Stimulated activated naive B cell treated with anti-CD40 and anti-IgM and Interleukin-4, amounts not matched to agents 10 μg/mL and 1 μg/mL and 100 μg/mL, for 72 hours (primary cell): ENCODE results near the gene PIK3CD.
"Not testable (repeated sequence)": the region's sequence is repeated elsewhere in the genome, so short reads cannot be mapped to it uniquely, and the experiment has no call there.

Experiments
- ATAC-seq, 2 donors: fragments of 150-1000 bp; cut with Tn5 transposase; replicated peaks; 2 replicates each; pipeline ENCODE4 v1.10.0; 2021; ENCODE audit warnings: moderate library complexity in 1 of 2
- DNase-seq: peaks from one replicate; pipeline ENCODE4 v3.0.0; 2021
- H3K27ac Mint-ChIP-seq: one replicate; pipeline ENCODE4 v1.8.0; 2022; ENCODE audit warnings: mild to moderate bottlenecking, mixed read lengths
- H3K27me3 Mint-ChIP-seq, 2 donors: one replicate each; pipeline ENCODE4 v1.8.0; 2022; ENCODE audit warnings: mixed read lengths in 2 of 2
- H3K36me3 Mint-ChIP-seq, 2 donors: one replicate each; pipeline ENCODE4 v1.8.0; 2022; ENCODE audit warnings: mixed read lengths in 2 of 2, mild to moderate bottlenecking in 1 of 2
- H3K4me1 Mint-ChIP-seq, 2 donors: one replicate each; pipeline ENCODE4 v1.8.0; 2022; ENCODE audit warnings: mixed read lengths in 2 of 2, mild to moderate bottlenecking in 1 of 2
- H3K4me3 Mint-ChIP-seq, 2 donors: one replicate each; pipeline ENCODE4 v1.8.0; 2022; ENCODE audit warnings: mild to moderate bottlenecking in 2 of 2, mixed read lengths in 2 of 2, moderate library complexity in 1 of 2
- H3K9me3 Mint-ChIP-seq, 2 donors: one replicate each; pipeline ENCODE4 v1.8.0; 2022; ENCODE audit warnings: mixed read lengths in 2 of 2, mild to moderate bottlenecking in 1 of 2

PIK3CD gene

DNA sequence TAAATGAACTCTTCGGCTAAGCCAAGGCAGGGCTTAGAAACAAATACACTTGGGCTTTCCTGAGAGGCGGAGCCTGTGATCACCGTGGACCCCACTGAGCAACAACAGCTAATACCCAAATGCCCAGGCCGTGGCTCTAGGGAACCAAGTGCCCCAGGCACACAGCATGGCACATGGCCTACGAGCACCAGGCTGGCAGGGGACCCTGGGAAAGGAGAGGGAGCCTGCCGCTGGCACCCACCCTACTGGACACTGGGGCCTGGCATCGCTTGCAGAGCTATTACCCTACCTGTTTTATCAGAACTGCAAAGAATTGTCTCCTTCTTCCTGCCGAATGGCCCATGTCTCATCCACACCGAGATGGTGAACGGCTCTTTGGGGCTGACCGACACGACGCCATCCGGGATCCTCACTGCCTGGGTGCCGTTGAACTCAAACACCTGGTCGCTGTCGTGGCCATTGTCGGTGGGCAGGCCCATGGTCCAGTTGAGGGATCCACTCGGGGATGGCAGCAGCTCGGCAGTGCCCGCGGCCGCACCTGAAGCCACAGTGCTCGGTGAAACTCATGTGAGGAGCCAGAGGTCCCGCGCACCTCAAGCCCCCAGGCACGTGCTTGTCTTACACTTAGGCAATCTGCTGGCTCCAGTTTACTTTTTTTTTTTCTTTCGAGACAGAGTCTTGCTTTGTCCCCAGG is 92.7 kb downstream of the PIK3CD start:
- Mint-ChIP-seq H3K27ac (no peak overlapping the region), H3K4me1 (no peaks in the 10 kb centered on the region), H3K36me3 (peaks cover 35 to 37% of the 10 kb centered on the region in 2 donors), H3K4me3 (no peak overlapping the region), H3K27me3 (no peaks in the 10 kb centered on the region), H3K9me3 (no peaks in the 10 kb centered on the region)
- no peak for DNase-seq
- ATAC-seq, result no peak

DNA sequence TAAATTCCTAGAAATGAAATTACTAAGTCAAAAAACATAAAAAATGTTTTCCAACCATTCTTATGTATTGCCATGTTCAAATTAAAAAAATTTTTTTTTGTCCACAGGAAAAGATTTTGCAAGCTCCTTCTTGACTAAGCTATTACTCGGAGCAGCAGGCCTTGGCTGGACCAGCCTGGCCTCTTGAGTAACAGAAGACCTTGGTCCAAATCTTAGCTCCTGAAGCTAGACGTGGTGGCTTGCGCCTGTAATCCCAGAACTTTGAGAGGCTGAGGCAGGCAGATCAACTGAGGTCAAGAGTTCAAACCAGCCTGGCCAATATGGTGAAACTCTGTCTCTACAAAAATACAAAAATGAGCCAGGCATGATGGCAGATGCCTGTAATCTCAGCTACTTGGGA is 94.7 kb downstream of the PIK3CD start:
- no peak overlapping the region for H3K27ac Mint-ChIP-seq
- no peaks in the 10 kb centered on the region for H3K27me3 Mint-ChIP-seq
- DNase-seq (no peak), ATAC-seq (no peak)
- H3K4me3 Mint-ChIP-seq, result no peak overlapping the region
- no peaks in the 10 kb centered on the region for H3K9me3 Mint-ChIP-seq
- peaks cover 33 to 37% of the 10 kb centered on the region in 2 donors for H3K36me3 Mint-ChIP-seq
- H3K4me1 Mint-ChIP-seq, result peaks cover 3 to 9% of the 10 kb centered on the region in 2 donors

DNA sequence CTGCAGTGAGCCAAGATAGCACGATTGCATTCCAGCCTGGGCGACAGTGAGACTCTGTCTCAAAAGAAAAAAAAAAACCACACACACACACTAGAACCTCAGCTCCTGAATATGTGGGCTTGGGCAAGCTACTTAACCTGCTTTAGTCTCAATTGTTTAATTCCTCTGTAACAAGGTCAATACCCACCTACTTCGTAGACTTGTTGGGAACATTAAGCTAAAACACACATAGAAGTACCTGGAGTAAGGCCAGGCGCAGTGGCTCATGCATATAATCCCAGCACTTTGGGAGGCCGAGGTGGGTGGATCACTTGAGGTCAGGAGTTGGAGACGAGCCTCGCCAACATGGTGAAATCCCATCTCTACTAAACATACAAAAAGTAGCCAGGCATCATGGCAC is 95.1 kb downstream of the PIK3CD start:
- Mint-ChIP-seq H3K4me1 (peaks cover 5 to 13% of the 10 kb centered on the region in 2 donors), H3K4me3 (no peak overlapping the region), H3K9me3 (no peaks in the 10 kb centered on the region), H3K27ac (no peak overlapping the region), H3K27me3 (no peaks in the 10 kb centered on the region), H3K36me3 (peaks cover 37 to 39% of the 10 kb centered on the region in 2 donors)
- ATAC-seq (no peak), DNase-seq (no peak)

DNA sequence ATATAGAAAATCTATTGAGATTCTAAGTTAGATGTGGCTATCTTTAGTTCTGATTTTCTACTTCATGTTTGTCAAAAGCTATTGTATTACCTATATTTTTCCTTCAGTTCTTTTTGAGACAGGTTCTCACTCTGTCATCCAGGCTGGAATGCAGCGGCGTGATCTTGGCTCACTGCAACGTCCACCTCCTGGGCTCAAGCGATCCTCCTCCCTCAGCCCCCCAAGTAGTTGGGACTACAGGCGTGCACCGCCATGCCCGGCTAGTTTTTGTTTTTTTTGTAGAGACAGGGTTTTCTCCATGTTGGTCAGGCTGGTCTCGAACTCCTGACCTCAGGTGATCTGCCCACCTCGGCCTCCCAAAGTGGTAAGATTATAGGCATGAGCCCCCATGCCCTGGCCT is 96.9 kb downstream of the PIK3CD start:
- not testable (repeated sequence) for H3K9me3 Mint-ChIP-seq, H3K4me3 Mint-ChIP-seq, DNase-seq, H3K27me3 Mint-ChIP-seq, ATAC-seq
- peak overlapping the region; percentile 4 for H3K27ac Mint-ChIP-seq
- H3K36me3 Mint-ChIP-seq, result peaks cover 35 to 48% of the 10 kb centered on the region in 2 donors
- H3K4me1 Mint-ChIP-seq, result peaks cover 11 to 21% of the 10 kb centered on the region in 2 donors

DNA sequence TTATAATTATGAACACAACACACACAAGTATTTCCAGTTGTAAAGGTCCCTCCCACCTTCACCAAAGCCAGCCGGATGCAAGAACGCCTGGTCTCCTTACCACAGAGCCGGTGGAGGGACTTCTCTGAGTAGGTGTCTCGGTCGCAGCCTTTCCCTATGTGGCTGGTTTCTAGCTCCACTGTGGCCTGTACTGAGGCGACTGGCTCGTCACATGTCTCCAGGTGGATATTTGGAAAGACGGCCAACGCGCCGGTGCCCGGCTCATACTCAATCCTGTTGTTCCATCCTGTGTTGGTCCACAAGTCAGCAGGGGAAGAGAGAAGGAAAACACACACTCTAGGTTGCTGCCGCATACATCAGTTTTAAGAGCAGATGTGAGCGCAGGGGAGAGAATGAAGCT is 97.8 kb downstream of the PIK3CD start:
- Mint-ChIP-seq H3K27me3 (no peaks in the 10 kb centered on the region), H3K9me3 (no peaks in the 10 kb centered on the region), H3K36me3 (peaks cover 31 to 44% of the 10 kb centered on the region in 2 donors), H3K4me3 (no peak overlapping the region), H3K4me1 (peaks cover 11 to 21% of the 10 kb centered on the region in 2 donors), H3K27ac (no peak overlapping the region)
- ATAC-seq (no peak), DNase-seq (no peak)

DNA sequence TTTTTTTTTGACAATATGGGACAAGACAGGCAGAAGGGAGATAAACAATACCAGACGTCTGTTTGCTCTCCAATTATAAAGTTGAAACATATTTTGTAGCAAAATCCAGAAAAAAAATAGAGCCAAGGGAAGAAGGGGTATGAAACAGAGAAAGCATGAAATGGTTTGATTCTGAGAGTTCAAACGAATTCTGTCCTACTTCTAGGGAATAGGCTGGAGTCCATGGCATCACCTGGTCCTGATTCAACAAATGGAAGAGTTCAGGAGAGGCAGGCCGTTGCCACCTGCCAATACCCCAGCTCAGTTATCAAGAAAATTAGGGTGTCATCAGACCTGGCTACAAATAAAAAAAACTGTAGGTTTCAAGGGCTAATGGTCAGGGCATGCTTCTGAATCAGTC is 100.4 kb downstream of the PIK3CD start:
- peaks cover 27 to 55% of the 10 kb centered on the region in 2 donors for H3K36me3 Mint-ChIP-seq
- no peak for ATAC-seq
- peak overlapping the region; percentile 33 for H3K27ac Mint-ChIP-seq
- no peak overlapping the region for H3K4me3 Mint-ChIP-seq
- no peaks in the 10 kb centered on the region for H3K27me3 Mint-ChIP-seq
- DNase-seq, result no peak
- H3K9me3 Mint-ChIP-seq, result no peaks in the 10 kb centered on the region
- peaks cover 11 to 21% of the 10 kb centered on the region in 2 donors for H3K4me1 Mint-ChIP-seq

DNA sequence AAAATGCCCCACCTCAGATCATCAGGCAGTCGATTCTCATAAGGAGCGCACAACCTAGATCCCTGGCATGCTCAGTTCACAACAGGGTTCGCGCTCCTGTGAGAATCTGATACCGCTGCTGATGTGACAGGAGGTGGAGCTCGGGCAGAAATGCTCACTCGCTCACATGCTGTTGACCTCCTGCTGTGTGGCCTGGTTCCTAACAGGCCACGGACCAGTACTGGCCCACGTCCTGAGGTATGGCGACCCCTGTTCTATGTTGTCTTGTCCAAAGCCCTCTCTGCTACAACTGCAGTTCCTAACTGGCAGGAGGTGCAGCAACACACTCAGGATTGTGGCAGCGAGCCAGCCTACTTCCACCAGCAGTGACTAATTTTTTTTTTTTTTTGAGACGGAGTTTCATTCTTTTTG is 101.6 kb downstream of the PIK3CD start:
- no peaks in the 10 kb centered on the region for H3K27me3 Mint-ChIP-seq
- no peak for DNase-seq
- peaks cover 11 to 21% of the 10 kb centered on the region in 2 donors for H3K4me1 Mint-ChIP-seq
- H3K36me3 Mint-ChIP-seq, result peaks cover 25 to 52% of the 10 kb centered on the region in 2 donors
- no peak overlapping the region for H3K4me3 Mint-ChIP-seq
- no peak for ATAC-seq
- no peak overlapping the region for H3K27ac Mint-ChIP-seq
- H3K9me3 Mint-ChIP-seq, result no peaks in the 10 kb centered on the region

DNA sequence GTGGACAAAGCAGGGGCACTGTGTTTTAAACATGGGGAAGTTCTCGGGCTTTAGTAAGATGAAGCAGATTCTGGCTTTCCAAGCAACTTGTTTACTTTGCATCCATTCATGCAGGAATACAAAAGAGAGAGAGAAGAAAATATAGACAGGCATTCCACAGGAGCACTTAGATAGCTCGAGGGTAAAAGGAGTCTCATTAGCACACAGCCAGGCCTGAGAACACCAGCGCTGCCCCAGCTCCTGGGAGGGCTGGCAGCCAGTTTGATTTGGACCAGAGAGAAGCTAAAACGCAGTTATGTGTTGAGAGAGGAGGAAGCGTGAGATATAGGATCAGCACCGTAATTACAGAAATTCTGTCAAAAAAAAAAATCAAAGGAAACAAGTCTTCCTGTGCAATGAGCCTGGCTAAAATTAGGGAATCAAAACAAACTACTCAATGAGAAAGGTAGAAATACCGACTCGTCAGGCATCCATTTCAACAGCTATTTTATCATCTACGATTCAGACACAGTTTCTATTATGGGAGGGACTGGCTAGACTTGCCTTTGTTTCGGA is 104.0 kb downstream of the PIK3CD start:
- peak overlapping the region; percentile 37 for H3K27ac Mint-ChIP-seq
- H3K27me3 Mint-ChIP-seq, result no peaks in the 10 kb centered on the region
- ATAC-seq (no peak), DNase-seq (no peak)
- no peak overlapping the region for H3K4me3 Mint-ChIP-seq
- no peaks in the 10 kb centered on the region for H3K9me3 Mint-ChIP-seq
- peaks cover 14 to 38% of the 10 kb centered on the region in 2 donors for H3K36me3 Mint-ChIP-seq
- H3K4me1 Mint-ChIP-seq, result peaks cover 13 to 20% of the 10 kb centered on the region in 2 donors

DNA sequence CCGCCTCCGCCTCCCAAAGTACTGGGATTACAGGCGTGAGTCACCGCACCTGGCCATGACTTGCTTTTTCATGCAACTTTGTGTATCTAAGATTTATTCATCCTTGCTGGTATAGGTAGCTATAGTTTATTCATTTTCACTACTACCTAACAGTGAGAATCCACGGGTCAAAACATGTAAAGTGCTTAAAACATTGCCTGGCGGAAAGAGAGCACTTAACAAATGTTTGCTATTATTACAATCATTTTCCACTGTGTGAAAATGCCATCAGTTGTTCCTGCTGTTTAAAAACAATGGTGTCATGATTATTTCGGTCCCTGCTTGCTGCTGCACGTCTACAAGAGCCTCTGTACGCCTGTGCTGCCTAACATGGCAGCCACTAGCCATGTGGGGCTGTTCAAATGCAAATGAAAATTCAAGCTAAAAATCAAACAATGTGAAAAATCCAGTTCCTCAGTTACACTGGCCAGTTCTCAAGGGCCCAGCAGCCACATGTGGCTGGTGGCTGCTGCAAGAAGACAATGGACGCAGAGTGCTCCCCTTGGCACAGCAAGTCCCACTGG is 107.1 kb downstream of the PIK3CD start:
- no peaks in the 10 kb centered on the region for H3K9me3 Mint-ChIP-seq
- H3K36me3 Mint-ChIP-seq, result peaks cover 12 to 26% of the 10 kb centered on the region in 2 donors
- DNase-seq, result no peak
- H3K4me3 Mint-ChIP-seq, result no peak overlapping the region
- H3K27me3 Mint-ChIP-seq, result no peaks in the 10 kb centered on the region
- ATAC-seq, result no peak
- no peak overlapping the region for H3K27ac Mint-ChIP-seq
- peaks cover 6 to 8% of the 10 kb centered on the region in 2 donors for H3K4me1 Mint-ChIP-seq

DNA sequence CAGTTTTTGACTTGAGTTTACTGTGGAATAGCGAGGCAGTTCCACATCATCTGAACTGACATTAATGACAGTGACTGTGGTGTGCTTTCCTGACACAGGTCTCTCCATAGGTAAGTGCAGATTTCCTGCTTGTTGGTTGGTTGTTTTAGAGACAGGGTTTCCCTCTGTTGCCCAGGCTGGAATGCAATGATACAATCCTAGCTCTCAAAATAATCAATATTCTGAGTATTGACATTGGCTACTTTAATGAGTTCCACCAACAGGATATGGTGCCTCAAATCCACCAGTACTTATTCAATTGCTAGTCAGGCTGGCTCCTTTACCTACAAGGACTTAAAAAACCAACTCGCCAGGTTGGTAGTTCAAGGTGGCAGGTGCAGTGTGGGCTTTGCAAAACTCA is 108.4 kb downstream of the PIK3CD start:
- Mint-ChIP-seq H3K4me3 (no peak overlapping the region), H3K36me3 (peaks cover 11 to 29% of the 10 kb centered on the region in 2 donors), H3K9me3 (no peaks in the 10 kb centered on the region), H3K27ac (no peak overlapping the region), H3K27me3 (no peaks in the 10 kb centered on the region), H3K4me1 (peaks cover 11 to 14% of the 10 kb centered on the region in 2 donors)
- no peak for ATAC-seq
- DNase-seq, result no peak

DNA sequence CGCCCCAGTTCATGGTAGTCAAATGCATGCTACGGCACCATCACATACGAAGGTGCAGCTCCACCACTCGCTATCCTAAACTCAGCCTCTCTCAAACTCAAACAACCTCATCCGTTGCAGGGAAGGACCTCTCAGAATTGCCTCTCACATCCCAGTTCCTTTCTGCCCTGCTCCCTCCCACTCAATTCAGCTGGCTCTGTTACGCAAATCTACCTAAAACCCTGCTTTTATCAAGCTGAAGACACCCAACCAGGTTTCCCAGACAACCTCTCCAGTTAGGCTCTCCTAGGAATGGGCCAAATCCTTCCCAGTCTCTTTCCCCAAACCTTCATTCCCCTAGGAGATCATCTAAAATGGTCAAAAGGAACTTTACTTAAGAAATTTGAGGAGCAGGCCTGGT is 109.3 kb downstream of the PIK3CD start:
- H3K9me3 Mint-ChIP-seq, result no peaks in the 10 kb centered on the region
- no peaks in the 10 kb centered on the region for H3K27me3 Mint-ChIP-seq
- peaks cover 11 to 14% of the 10 kb centered on the region in 2 donors for H3K4me1 Mint-ChIP-seq
- peaks cover 11 to 22% of the 10 kb centered on the region in 2 donors for H3K36me3 Mint-ChIP-seq
- no peak overlapping the region for H3K4me3 Mint-ChIP-seq
- DNase-seq (no peak), ATAC-seq (no peak)
- no peak overlapping the region for H3K27ac Mint-ChIP-seq

DNA sequence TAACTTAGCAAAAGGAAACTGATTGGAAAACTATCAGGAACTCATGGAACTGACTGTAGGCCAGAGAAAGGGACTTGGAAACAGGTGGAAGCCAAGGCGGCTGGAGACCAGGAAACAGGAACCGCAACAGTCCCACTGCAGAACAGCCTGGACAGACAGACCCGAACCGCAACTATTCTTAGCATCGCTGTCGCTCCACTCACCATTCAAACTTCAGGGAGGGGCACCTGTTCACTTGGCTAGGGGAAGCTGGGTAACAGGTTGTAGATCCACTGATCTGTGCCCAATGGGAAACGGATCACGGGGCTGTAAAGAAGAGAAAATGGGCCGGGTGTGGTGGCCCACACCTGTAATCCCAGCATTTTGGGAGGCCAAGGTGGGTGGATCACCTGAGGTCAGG is 110.3 kb downstream of the PIK3CD start:
- Mint-ChIP-seq H3K4me1 (peaks cover 11 to 14% of the 10 kb centered on the region in 2 donors), H3K9me3 (no peaks in the 10 kb centered on the region), H3K27ac (no peak overlapping the region), H3K27me3 (no peaks in the 10 kb centered on the region), H3K36me3 (peaks cover 11 to 22% of the 10 kb centered on the region in 2 donors), H3K4me3 (no peak overlapping the region)
- DNase-seq, result no peak
- ATAC-seq, result no peak

DNA sequence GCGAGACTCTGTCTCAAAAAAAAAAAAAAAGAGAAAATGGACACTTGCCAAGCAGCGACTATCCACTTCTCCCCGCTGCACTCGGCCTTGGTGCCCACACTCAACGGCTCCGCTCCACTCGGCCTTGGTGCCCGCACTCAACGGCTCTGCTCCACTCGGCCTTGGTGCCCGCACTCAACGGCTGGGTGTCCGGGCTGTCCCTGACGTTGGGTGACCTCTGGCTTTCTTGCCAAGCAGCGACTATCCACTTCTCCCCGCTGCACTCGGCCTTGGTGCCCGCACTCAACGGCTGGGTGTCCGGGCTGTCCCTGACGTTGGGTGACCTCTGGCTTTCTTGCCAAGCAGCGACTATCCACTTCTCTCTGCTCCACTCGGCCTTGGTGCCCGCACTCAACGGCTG is 110.9 kb downstream of the PIK3CD start:
- not testable (repeated sequence) for H3K27ac Mint-ChIP-seq, ATAC-seq, H3K4me3 Mint-ChIP-seq, H3K27me3 Mint-ChIP-seq, DNase-seq, H3K9me3 Mint-ChIP-seq
- peaks cover 11 to 22% of the 10 kb centered on the region in 2 donors for H3K36me3 Mint-ChIP-seq
- peaks cover 11 to 14% of the 10 kb centered on the region in 2 donors for H3K4me1 Mint-ChIP-seq

DNA sequence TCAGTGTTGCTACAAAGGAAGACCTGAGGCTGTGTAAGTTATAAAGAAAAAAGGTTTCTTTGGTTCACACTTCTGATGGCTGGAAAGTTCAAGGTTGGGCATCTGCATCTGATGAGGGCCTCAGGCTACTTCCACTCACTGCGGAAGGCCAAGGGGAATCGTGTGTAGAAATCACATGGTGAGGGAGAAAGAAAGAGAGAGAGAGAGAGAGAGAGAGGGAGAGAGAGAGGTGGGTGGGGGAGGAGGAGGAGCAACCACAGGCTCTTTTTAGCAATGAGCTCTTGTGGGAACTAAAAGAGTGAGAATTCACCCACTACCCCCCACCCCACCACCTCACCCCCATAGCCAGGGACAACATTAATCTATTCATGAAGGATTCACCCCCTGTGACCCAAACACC is 112.4 kb downstream of the PIK3CD start:
- no peaks in the 10 kb centered on the region for H3K9me3 Mint-ChIP-seq
- H3K36me3 Mint-ChIP-seq, result peaks cover 16 to 26% of the 10 kb centered on the region in 2 donors
- H3K27ac Mint-ChIP-seq, result no peak overlapping the region
- H3K27me3 Mint-ChIP-seq, result no peaks in the 10 kb centered on the region
- H3K4me3 Mint-ChIP-seq, result no peak overlapping the region
- H3K4me1 Mint-ChIP-seq, result peaks cover 13 to 14% of the 10 kb centered on the region in 2 donors
- ATAC-seq (no peak), DNase-seq (no peak)

DNA sequence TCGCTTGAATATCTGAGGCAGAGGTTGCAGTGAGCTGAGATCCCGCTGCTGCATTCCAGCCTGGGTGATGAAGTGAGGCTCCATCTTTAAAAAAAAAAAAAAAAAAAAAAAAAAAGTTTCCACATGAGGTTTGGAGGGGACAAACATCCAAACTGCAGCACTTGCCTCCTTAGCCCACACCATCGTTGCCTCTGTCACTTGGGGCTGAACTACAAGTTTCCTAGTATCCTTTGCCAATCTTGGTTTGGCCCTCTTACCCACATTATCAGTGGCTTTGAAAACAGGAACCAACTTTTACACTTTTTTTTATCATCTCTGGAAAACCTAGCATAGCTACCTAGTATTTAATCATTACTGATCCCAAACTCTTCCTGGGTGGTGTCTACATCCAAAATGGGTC is 113.0 kb downstream of the PIK3CD start:
- no peak for ATAC-seq
- Mint-ChIP-seq H3K4me3 (no peak overlapping the region), H3K36me3 (peaks cover 19 to 31% of the 10 kb centered on the region in 2 donors), H3K4me1 (peaks cover 14 to 18% of the 10 kb centered on the region in 2 donors), H3K27me3 (no peaks in the 10 kb centered on the region), H3K27ac (no peak overlapping the region), H3K9me3 (no peaks in the 10 kb centered on the region)
- DNase-seq, result no peak
